Heart left ventricle (tissue), 13 donors: ENCODE data around the gene PLK5.

Experiments used
- CTCF ChIP-seq, 12 donors: fragments of 200-600 bp; sonication (generic) in 4 of 12; IDR thresholded peaks; one replicate each; pipeline versions ENCODE4 v1.5.0 to v1.8.0; 2018 to 2022; ENCODE audit warnings: antibody characterized with exemption in 12 of 12, mild to moderate bottlenecking in 5 of 12
- POLR2A ChIP-seq, 2 donors: fragments of 450-650 bp; IDR thresholded peaks; one replicate each; pipeline ENCODE4 v1.6.1; 2017; ENCODE audit warnings: antibody characterized with exemption in 2 of 2, mild to moderate bottlenecking in 2 of 2, moderate library complexity in 2 of 2
- donor health status: ischemic (EF 13 %, LVEDD 7.1; RV severe dilation, severe dysfunction).
- donor health status: DM: no; HTN: yes; CAD: no.
- donor health status: DM: no; HTN: no; CAD: no.
- donor health status: ischemic (EF 25% LVEDD 6.9; RV normal size, moderate dysfunction).
- donor health status: ischemic (EF 25% LVEDD 5.7; RV mildly dilated, moderate dysfunction).
- donor health status: ischemic (EF 35%, LVEDD 5.7; RV mildly dilated, moderate dysfunction).
- donor health status: nonischemic (EF 11% LVEDD 7.7; RV severe dilation, severe dysfunction).
- donor health status: DM: yes; HTN: yes; CAD: no.
- donor health status: PGD.
- donor health status: ischemic (EF 29% LVEDD 5.4; RV normal size, mild dysfunction).
- donor health status: nonischemic (EF 23%, LVEDD 6.1; RV moderate dilation, normal function).

GRCh38 chr19:1491114-1491848 is 32.6 kb upstream of the PLK5 start, which contains the start of gene REEP6:
- TF ChIP-seq CTCF (IDR thresholded peaks at IDR 0.05) (no peak), POLR2A (IDR thresholded peaks at IDR 0.05) (peak in 1 of 2 donors; percentile 41)
